ENCODE results near the gene CADPS.

Gene CADPS

DNA sequence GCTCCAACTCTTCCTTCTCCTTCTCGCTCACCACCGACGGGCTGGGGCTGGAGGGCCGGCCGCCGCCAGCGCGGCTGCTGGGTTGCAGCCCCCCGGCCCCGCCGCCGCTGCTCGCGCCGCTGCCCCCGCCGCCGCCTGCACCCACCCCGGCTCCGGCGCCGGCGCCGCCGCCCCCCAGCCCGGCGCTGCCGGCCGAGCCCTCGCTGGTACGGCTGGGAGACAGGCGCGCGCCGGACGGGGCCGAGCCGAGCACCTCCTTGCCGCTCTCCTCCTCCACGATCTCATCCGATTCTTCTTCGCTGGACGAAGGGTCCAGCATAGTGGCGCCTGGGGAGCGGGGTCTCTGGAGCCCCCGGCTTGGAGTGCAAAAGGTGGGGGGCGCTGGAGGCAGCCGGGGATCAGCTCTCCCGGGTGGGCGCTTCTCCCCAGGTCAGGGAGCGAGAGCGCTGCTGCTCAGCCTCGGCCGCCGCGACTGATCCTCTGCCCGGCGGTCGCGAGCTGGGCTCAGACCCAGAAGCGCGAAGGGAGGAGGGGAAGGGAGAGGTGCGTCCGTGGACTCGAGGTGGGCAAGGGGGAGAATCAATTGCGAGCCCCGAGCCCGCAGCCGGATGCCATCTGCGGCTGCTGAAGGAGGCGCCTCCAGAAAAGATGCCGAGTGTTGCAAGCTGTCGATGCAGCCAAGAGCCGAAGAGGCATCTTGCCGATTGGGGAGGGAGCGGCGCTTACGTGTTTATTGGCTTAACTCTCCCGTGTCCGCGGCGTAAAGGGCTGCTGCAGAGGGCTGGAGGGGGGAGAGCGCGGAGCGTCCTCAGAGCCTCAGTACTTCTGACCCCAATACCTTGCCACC is at the start of gene CADPS:
Gene CADPS, minus strand, starts transcription at position 706 of the 847 bp plus-strand sequence. Its CDS starts 387 bp downstream, at position 319.
- intact Hi-C loops (cut with DNase I): no loop called here
- peak; percentile 37 to 90 (median 70) for DNase-seq

- DNase-seq: no peak
- intact Hi-C loops (cut with DNase I): no loop called here
These were observed 47.9 kb upstream of the CADPS start for GRCh38 chr3:62923066-62923465.

DNA sequence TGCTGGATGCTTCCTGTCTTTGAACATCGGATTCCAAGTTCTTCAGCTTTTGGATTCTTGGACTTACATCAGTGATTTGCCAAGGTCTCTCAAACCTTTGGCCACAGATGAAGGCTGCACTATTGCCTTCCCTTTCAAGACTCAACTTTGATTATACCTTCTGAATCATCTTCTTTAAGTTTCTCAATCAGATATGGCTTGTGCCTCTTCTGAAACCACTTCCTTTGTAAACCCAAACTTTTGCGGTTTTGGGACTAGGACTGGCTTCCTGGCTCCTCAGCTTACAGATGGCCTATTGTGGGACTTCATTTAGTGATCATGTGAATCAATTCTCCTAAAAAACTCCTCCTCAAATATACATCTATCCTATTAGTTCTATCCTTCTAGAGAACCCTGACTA is 47.1 kb upstream of the CADPS start:
- intact Hi-C loops (cut with DNase I): no loop called here
- DNase-seq: no peak

- intact Hi-C loops (cut with DNase I): no loop called here
- DNase-seq: no peak
These were observed 45.2 kb upstream of the CADPS start for GRCh38 chr3:62920466-62920784.

DNA sequence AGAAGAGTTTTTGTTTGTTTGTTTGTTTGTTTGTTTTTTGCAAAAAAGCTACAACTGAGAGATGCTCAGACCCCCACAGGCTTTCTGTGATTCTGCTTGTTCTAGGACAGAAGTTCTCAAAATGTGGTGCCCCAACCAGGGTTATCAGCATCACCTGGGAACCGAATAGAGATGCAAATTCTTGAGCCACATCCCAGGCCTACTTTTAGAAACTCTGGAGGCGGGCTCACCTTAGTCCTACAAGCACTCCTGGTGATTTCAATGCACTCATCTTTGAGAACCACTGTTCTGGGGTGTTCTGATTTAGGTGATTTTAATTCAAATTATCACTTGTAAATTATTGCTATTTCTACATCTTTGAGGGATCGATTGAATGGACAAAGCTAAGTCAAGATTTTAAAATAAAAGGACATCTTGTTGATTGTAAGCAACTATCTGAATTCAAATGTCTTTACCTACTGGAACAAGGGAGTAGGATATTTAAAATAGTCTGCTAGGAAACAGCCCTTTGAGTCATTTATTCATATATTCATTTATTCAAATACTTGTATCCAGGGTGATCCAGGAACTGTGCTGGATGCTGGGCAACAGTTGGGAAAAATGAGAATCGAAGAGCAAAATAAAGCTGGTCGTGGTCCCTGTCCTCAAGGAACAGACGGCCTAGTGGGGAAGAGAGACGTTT is 44.7 kb upstream of the CADPS start:
- no peak for DNase-seq
- intact Hi-C loops (cut with DNase I): no loop called here

DNA sequence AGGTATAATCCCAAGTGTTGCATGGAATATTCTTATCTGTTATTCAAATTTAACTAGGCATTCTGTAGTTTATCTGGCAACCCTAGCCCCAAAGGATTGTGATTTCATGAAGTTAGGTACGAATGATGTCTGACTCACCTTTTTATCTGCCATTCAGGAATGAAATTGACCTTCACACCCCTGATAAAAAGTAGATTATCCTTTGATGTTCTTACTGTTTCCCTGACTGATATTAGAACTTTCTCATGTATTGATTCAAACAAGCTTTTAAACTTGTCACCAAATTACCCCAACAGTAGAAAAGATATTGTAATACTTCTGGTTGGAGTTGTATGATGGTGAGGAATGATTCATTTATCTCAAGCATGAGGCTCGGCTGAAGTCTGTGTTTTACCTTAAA is 43.6 kb upstream of the CADPS start:
- DNase-seq: no peak
- intact Hi-C loops (cut with DNase I): no loop called here

DNA sequence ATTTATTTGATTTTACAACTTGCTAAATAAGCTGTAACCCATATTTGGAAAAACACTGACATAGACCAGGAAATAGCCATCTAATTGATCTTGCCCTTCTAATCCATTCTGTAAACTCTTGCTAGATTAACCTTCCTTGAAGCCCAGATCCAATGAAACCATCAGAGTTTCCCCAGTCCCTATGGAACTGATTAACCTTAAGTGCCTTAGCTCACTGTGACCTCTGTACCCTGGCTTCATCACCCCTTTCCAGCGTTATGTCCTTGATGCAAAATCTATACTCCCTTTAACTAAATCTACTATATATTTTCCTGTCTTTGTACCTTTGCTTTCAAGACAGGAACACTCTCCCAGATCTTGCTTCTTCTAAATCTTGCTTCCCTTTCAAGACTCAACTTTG is 42.9 kb upstream of the CADPS start:
- intact Hi-C loops (cut with DNase I): no loop called here
- no peak for DNase-seq

DNA sequence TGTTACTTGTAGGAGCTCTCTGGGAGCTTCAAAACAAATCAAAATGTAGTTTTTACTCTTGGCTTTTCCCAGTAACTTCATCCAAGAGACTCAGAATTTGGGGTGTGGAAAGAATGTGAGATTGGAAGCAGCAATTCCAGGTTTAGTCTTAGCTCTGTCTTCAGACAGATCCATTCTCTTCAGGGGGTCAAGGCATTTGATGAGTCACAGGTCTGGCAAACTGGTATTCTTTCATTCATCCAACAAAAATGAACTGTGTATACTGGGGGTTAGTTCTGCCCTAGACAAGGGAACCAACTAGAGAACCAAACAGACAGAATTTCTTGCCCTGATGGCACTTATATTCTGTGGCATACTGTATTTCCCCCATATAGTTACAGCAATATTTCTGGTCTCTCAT is 36.3 kb upstream of the CADPS start:
- DNase-seq: no peak
- intact Hi-C loops (cut with DNase I): no loop called here

DNA sequence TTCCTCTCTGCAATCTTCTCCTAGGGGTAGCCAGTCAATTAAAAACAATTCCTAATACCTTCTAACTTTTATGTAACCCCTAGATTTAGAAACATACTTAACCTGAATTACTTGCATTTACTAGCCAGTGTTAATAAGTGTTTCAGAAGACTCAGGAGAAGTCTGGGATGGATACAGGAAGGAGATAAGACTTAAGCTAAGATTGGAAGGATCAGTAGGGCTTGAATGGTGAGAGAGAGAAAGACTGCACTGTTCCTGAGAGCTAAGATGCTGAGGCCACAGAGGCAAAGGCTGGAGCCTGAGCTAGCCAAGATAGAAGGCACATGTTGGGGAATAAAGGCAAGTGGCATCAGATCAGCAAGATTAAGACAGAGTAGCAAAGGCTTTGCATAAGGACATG is 30.1 kb upstream of the CADPS start:
- intact Hi-C loops (cut with DNase I): no loop called here
- no peak for DNase-seq

DNA sequence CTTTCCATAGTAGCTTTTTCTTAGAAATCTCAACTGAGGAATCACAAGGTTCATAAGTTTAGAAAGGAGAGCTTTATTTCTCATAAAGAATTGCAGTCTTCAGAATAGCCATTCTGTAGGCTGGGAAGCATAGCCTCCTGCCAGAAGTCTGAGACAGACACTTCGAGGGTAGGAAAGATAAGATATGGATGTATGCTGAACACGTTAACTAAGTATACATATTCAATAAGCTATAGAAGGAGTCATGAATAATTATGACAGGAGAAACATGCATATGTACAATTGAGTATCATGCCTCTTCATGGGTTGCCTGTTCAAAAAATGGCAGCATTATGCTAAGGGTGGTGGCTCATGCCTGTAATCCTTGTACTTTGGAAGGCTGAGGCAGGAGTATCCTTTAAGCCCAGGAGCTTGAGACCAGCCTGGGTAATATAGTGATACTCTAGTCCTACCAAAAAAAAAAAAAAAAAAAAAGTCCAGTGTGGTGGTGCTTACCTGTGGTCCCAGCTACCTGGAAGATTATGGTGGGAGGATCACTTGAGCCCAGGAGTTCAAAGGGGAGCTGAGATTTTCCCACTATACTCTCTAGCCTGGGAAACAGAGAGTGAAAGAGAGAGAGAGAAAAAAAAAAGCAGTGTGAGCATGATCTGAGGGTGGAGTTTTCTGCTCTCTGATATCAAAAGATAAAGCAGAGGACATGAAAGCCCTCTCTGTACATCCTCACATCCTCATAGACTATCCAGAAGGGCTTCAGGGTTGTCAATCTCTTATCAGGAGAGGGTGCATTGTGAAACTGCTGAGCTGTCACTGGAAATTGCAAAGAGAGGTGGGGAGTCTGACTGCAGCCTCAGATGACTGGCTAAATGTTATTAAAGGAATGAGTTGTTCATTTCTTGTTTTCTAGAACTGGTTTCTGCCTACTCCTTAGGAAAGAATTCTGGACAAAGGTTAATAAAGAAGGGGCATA is 23.6 kb upstream of the CADPS start:
- no peak for DNase-seq
- intact Hi-C loops (cut with DNase I): no loop called here

GRCh38 chr3:62895901-62896300 is 20.7 kb upstream of the CADPS start:
- intact Hi-C loops (cut with DNase I): no loop called here
- no peak for DNase-seq

- intact Hi-C loops (cut with DNase I): no loop called here
- DNase-seq: no peak
These were observed 17.7 kb upstream of the CADPS start for GRCh38 chr3:62892951-62893350.

DNA sequence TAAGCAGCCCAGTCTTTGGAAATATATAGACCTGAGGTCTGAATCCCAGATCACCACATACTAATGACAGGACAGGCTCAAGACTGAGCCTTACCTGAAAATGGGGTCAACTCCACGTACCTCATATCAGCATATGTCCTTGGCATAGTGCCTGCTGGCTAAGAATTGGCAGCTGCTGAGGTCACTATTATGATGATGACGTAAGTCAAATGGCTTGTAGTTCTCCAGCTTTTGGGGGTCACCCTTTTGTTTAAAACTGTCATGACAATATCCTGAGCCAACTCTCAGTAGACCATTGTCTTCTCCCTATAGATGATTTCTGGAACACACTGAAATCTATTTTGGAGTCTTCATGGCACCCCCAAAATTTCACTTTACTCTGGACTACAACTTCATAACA is 16.8 kb upstream of the CADPS start:
- intact Hi-C loops (cut with DNase I): no loop called here

GRCh38 chr3:62888778-62889177 is 13.6 kb upstream of the CADPS start:
- intact Hi-C loops (cut with DNase I): no loop called here

More for the DNA sequence above, 16.8 kb upstream of the CADPS start:
- DNase-seq: no peak

GRCh38 chr3:62888180-62888579 is 13.0 kb upstream of the CADPS start:
- DNase-seq: peak in 35 of 42 donors; percentile 2 to 71 (median 31)

More at GRCh38 chr3:62888778-62889177, 13.6 kb upstream of the CADPS start:
- DNase-seq: no peak

GRCh38 chr3:62885136-62885535 is 9.9 kb upstream of the CADPS start:
- intact Hi-C loops (cut with DNase I): no loop called here
- no peak for DNase-seq

More at GRCh38 chr3:62888180-62888579, 13.0 kb upstream of the CADPS start:
- intact Hi-C loops (cut with DNase I): no loop called here

- intact Hi-C loops (cut with DNase I): no loop called here
- no peak for DNase-seq
These were observed 9.1 kb upstream of the CADPS start for GRCh38 chr3:62884096-62884870.

DNA sequence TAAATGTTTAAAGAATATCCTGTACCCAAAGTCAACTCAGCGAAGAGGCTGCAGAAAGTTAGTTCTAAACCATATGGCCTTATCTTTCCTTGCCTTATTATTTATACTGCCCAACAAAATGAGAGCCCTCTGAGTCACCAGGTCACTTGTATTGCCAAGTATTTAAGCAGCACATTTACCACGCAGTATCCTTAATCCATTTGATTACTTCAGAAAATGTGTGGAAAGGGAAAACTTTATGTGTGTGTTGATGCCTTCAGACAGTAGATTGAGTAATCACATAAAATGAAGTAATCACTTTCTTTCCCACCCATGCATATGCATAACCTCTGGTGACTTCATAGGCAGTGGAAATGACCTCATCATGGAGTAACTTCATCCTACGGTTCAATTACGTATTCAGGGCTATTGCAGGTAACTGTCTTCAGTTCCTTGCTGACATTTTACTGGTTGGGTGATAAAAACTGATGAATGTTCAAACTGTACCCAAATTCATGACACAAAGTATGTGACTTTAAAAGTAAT is 7.5 kb upstream of the CADPS start:
- no peak for DNase-seq

GRCh38 chr3:62876064-62876463 is 848 bp upstream of the CADPS start:
- DNase-seq: peak in 22 of 42 donors; percentile 1 to 54 (median 13)
- intact Hi-C loops (cut with DNase I): no loop called here

More for the DNA sequence above, 7.5 kb upstream of the CADPS start:
- intact Hi-C loops (cut with DNase I): no loop called here
